ENCODE measurements around the gene DGKH.

DGKH gene

DNA sequence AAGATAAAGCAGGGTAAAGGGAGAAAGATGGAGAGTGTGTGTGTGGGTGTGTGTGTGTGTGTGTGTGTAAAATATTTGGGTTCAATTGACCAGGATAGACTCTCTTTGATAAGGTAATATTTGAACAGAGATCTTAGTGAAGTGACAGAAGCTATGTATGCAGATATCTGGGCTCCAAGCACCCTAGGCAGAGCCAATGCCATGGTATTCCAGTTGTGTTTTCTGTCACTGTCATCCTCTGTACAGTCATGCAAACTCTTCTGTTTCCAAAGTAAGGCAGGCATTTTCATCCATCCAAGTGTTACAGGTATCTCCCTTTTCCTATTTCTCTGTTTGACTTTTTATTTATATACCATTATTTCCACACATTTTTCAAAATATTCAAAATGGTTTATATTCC is 13.5 kb downstream of the DGKH start:
- ChIA-PET POLR2A (no interaction called here), CTCF (interaction anchor here (0.6 to 1.3 kb wide), 3 partner anchors 10 to 117 kb away, joined by 3 read pairs; no protein-coding TSS in a partner anchor)
- H3K36me3 ChIP-seq (ENCODE audit: control insufficient read depth in 4 of 4, insufficient read depth in 4 of 4, low read length in 3 of 4), result peaks cover 0 to 2% (median 0%) of the 10 kb centered on the region in 4 experiments
- H3K27ac ChIP-seq (ENCODE audit: insufficient read depth in 1 of 2, low read depth in 1 of 2, low read length in 2 of 2, poor library complexity in 1 of 2, severe bottlenecking in 2 of 2), result no peak overlapping the region
- no peak for DNase-seq
- no peak overlapping the region for H3K4me3 ChIP-seq (ENCODE audit: control insufficient read depth in 1 of 7, extremely low read depth in 1 of 7, insufficient read depth in 4 of 7, low read depth in 2 of 7, low read length in 6 of 7)
- H3K9me3 ChIP-seq (ENCODE audit: control extremely low read depth in 1 of 5, control insufficient read depth in 4 of 5, insufficient read depth in 2 of 5, low read depth in 1 of 5, low read length in 4 of 5), result peaks cover 0 to 6% (median 0%) of the 10 kb centered on the region in 5 experiments
- no peaks in the 10 kb centered on the region for H3K27me3 ChIP-seq (replicated peaks in 2 of 5; ENCODE audit: control insufficient read depth in 4 of 5, insufficient read depth in 5 of 5, low read length in 4 of 5)
- H3K4me1 ChIP-seq (ENCODE audit: control extremely low read depth in 1 of 4, control insufficient read depth in 4 of 4, insufficient read depth in 4 of 4, low read length in 3 of 4), result no peaks in the 10 kb centered on the region

DNA sequence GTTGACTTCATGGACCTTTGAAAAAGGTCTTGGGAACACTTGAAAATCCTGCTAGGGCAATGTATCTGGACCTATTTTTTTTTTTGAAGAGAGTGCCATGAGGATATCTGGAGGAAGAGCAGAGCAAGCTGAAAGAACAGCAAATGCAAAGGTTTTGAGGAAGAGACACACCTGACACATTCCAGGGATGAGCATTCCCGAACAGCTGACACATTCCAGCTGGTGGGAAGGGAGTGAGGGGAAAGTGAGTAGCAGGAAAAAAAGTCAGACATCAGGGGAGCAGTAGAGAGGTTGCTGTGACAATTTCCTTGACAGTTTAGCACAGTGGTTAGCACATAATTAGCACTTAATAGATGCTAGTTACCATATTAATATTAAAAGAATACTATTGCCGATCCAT is 14.7 kb downstream of the DGKH start:
- no peaks in the 10 kb centered on the region for H3K4me1 ChIP-seq (ENCODE audit: control extremely low read depth in 1 of 4, control insufficient read depth in 4 of 4, insufficient read depth in 4 of 4, low read length in 3 of 4)
- no peak for DNase-seq
- POLR2A ChIA-PET, result no interaction called here
- H3K36me3 ChIP-seq (ENCODE audit: control insufficient read depth in 4 of 4, insufficient read depth in 4 of 4, low read length in 3 of 4), result peaks cover 0 to 2% (median 0%) of the 10 kb centered on the region in 4 experiments
- H3K27ac ChIP-seq (ENCODE audit: insufficient read depth in 1 of 2, low read depth in 1 of 2, low read length in 2 of 2, poor library complexity in 1 of 2, severe bottlenecking in 2 of 2), result no peak overlapping the region
- CTCF ChIA-PET, result interaction anchor here (0.8 to 1.6 kb wide), 3 partner anchors 9 to 45 kb away, joined by 3 to 4 read pairs (median 3); no protein-coding TSS in a partner anchor
- WGBS (ENCODE audit: insufficient coverage), result 100% methylated on average over 1 of the region's 2 CpGs
- no peaks in the 10 kb centered on the region for H3K27me3 ChIP-seq (replicated peaks in 2 of 5; ENCODE audit: control insufficient read depth in 4 of 5, insufficient read depth in 5 of 5, low read length in 4 of 5)
- peaks cover 0 to 6% (median 0%) of the 10 kb centered on the region in 5 experiments for H3K9me3 ChIP-seq (ENCODE audit: control extremely low read depth in 1 of 5, control insufficient read depth in 4 of 5, insufficient read depth in 2 of 5, low read depth in 1 of 5, low read length in 4 of 5)
- H3K4me3 ChIP-seq (ENCODE audit: control insufficient read depth in 1 of 7, extremely low read depth in 1 of 7, insufficient read depth in 4 of 7, low read depth in 2 of 7, low read length in 6 of 7), result no peak overlapping the region

DNA sequence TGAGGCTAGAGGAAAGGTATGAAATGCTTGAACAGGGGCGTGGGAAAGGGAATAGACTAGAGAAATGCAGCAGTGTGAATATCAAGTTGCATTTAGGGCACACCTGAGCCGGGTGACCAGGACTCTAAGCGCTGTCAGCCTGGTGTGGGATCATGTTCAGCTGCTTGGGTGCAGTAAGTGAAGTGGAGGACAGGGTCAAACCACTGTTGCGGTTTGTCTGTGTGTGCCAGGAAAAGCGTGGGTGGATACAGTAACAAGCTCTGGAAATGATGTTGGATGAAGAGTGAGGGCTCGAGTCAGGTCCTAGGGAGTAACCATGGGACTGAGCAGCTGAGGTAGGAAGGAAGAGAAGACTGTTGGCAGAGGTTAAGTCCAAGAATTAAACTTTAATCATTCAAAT is 15.8 kb downstream of the DGKH start:
- no peak for DNase-seq
- Histone ChIP-seq H3K9me3 (ENCODE audit: control extremely low read depth in 1 of 5, control insufficient read depth in 4 of 5, insufficient read depth in 2 of 5, low read depth in 1 of 5, low read length in 4 of 5) (no peaks in the 10 kb centered on the region), H3K4me3 (ENCODE audit: control insufficient read depth in 1 of 7, extremely low read depth in 1 of 7, insufficient read depth in 4 of 7, low read depth in 2 of 7, low read length in 6 of 7) (no peak overlapping the region), H3K36me3 (ENCODE audit: control insufficient read depth in 4 of 4, insufficient read depth in 4 of 4, low read length in 3 of 4) (no peaks in the 10 kb centered on the region), H3K27ac (ENCODE audit: insufficient read depth in 1 of 2, low read depth in 1 of 2, low read length in 2 of 2, poor library complexity in 1 of 2, severe bottlenecking in 2 of 2) (no peak overlapping the region), H3K4me1 (ENCODE audit: control extremely low read depth in 1 of 4, control insufficient read depth in 4 of 4, insufficient read depth in 4 of 4, low read length in 3 of 4) (no peaks in the 10 kb centered on the region), H3K27me3 (replicated peaks in 2 of 5; ENCODE audit: control insufficient read depth in 4 of 5, insufficient read depth in 5 of 5, low read length in 4 of 5) (no peaks in the 10 kb centered on the region)
- 98% methylated on average over 5 of the region's 6 CpGs for WGBS (ENCODE audit: insufficient coverage)
- CTCF ChIA-PET, result no interaction called here
- POLR2A ChIA-PET, result no interaction called here

DNA sequence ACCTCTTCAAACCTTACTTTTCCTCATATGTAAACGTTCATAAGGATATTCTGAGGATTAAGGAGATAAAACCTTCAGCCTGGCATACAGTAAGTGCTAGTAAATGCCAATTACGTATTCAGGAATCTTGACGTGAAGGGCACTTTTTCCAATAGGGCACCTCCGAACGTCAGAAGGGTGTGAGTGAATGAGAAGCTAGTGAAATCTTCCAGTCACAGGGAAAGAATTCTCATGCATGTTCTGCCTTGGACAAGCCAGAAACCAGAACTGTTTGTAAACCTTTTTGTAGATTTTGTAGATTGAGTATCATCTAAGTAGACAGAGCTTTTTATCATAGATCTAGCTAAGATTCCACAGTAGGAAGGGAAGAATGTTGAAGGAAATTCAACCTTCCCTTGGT is 16.5 kb downstream of the DGKH start:
- H3K36me3 ChIP-seq (ENCODE audit: control insufficient read depth in 4 of 4, insufficient read depth in 4 of 4, low read length in 3 of 4), result no peaks in the 10 kb centered on the region
- no peak overlapping the region for H3K27ac ChIP-seq (ENCODE audit: insufficient read depth in 1 of 2, low read depth in 1 of 2, low read length in 2 of 2, poor library complexity in 1 of 2, severe bottlenecking in 2 of 2)
- no peaks in the 10 kb centered on the region for H3K4me1 ChIP-seq (ENCODE audit: control extremely low read depth in 1 of 4, control insufficient read depth in 4 of 4, insufficient read depth in 4 of 4, low read length in 3 of 4)
- POLR2A ChIA-PET, result no interaction called here
- H3K4me3 ChIP-seq (ENCODE audit: control insufficient read depth in 1 of 7, extremely low read depth in 1 of 7, insufficient read depth in 4 of 7, low read depth in 2 of 7, low read length in 6 of 7), result no peak overlapping the region
- H3K9me3 ChIP-seq (ENCODE audit: control extremely low read depth in 1 of 5, control insufficient read depth in 4 of 5, insufficient read depth in 2 of 5, low read depth in 1 of 5, low read length in 4 of 5), result no peaks in the 10 kb centered on the region
- H3K27me3 ChIP-seq (replicated peaks in 2 of 5; ENCODE audit: control insufficient read depth in 4 of 5, insufficient read depth in 5 of 5, low read length in 4 of 5), result no peaks in the 10 kb centered on the region
- 95% methylated on average over 4 of the region's 5 CpGs for WGBS (ENCODE audit: insufficient coverage)
- DNase-seq, result no peak
- CTCF ChIA-PET, result no interaction called here

DNA sequence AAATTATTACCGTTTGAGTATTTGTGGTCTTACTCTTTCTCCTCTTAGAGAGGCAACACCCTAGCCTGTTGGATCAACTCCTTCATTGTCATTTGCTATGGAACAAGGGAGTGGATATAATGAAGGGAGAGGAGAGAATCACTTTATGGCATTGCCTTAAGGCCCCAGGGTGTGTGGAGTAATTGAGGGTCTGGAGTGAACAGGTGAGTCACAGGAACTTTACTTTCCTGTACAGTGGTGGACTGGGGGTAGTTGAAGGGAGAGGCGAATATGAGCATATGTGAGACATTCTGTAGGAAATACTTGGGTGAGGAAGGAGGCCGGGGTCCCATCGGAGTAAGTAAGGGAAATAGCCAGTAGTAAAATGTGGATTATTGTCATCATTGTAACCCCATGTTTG is 17.0 kb downstream of the DGKH start:
- ChIA-PET CTCF (no interaction called here), POLR2A (no interaction called here)
- no peak for DNase-seq
- no peaks in the 10 kb centered on the region for H3K27me3 ChIP-seq (replicated peaks in 2 of 5; ENCODE audit: control insufficient read depth in 4 of 5, insufficient read depth in 5 of 5, low read length in 4 of 5)
- H3K36me3 ChIP-seq (ENCODE audit: control insufficient read depth in 4 of 4, insufficient read depth in 4 of 4, low read length in 3 of 4), result no peaks in the 10 kb centered on the region
- 100% methylated on average over 3 of the region's 4 CpGs for WGBS (ENCODE audit: insufficient coverage)
- no peak overlapping the region for H3K27ac ChIP-seq (ENCODE audit: insufficient read depth in 1 of 2, low read depth in 1 of 2, low read length in 2 of 2, poor library complexity in 1 of 2, severe bottlenecking in 2 of 2)
- no peaks in the 10 kb centered on the region for H3K9me3 ChIP-seq (ENCODE audit: control extremely low read depth in 1 of 5, control insufficient read depth in 4 of 5, insufficient read depth in 2 of 5, low read depth in 1 of 5, low read length in 4 of 5)
- no peaks in the 10 kb centered on the region for H3K4me1 ChIP-seq (ENCODE audit: control extremely low read depth in 1 of 4, control insufficient read depth in 4 of 4, insufficient read depth in 4 of 4, low read length in 3 of 4)
- H3K4me3 ChIP-seq (ENCODE audit: control insufficient read depth in 1 of 7, extremely low read depth in 1 of 7, insufficient read depth in 4 of 7, low read depth in 2 of 7, low read length in 6 of 7), result no peak overlapping the region

DNA sequence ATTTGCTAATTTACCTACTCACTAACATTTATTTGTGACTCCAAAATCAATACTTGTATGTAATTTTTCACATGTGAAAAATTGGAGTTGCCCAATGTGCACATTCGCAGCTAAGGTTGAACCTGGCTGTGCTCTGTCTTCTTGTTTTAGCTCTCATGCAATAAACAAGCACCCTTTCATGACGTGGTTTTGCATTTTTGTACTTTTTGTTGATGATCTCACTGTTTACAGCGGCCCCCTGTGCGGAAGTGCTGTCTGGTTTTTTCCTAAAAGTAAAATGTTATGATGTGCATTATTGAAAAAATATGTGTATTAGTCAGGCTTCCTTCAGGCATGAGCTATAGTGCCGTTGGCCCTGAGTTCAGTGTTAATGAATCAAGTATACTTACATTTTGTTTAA is 18.1 kb downstream of the DGKH start:
- 100% methylated on average over 2 of the region's 5 CpGs for WGBS (ENCODE audit: insufficient coverage)
- no peaks in the 10 kb centered on the region for H3K9me3 ChIP-seq (ENCODE audit: control extremely low read depth in 1 of 5, control insufficient read depth in 4 of 5, insufficient read depth in 2 of 5, low read depth in 1 of 5, low read length in 4 of 5)
- no peaks in the 10 kb centered on the region for H3K36me3 ChIP-seq (ENCODE audit: control insufficient read depth in 4 of 4, insufficient read depth in 4 of 4, low read length in 3 of 4)
- no peak overlapping the region for H3K27ac ChIP-seq (ENCODE audit: insufficient read depth in 1 of 2, low read depth in 1 of 2, low read length in 2 of 2, poor library complexity in 1 of 2, severe bottlenecking in 2 of 2)
- H3K4me1 ChIP-seq (ENCODE audit: control extremely low read depth in 1 of 4, control insufficient read depth in 4 of 4, insufficient read depth in 4 of 4, low read length in 3 of 4), result peaks cover 0 to under 1% (median 0%) of the 10 kb centered on the region in 4 experiments
- H3K4me3 ChIP-seq (ENCODE audit: control insufficient read depth in 1 of 7, extremely low read depth in 1 of 7, insufficient read depth in 4 of 7, low read depth in 2 of 7, low read length in 6 of 7), result no peak overlapping the region
- POLR2A ChIA-PET, result interaction anchor here (0.5 kb wide), 1 partner anchor 476 kb away, joined by 3 read pairs; no protein-coding TSS in a partner anchor
- CTCF ChIA-PET, result interaction anchor here (0.6 kb wide), 1 partner anchor 390 kb away, joined by 3 read pairs; no protein-coding TSS in a partner anchor
- no peak for DNase-seq
- no peaks in the 10 kb centered on the region for H3K27me3 ChIP-seq (replicated peaks in 2 of 5; ENCODE audit: control insufficient read depth in 4 of 5, insufficient read depth in 5 of 5, low read length in 4 of 5)

DNA sequence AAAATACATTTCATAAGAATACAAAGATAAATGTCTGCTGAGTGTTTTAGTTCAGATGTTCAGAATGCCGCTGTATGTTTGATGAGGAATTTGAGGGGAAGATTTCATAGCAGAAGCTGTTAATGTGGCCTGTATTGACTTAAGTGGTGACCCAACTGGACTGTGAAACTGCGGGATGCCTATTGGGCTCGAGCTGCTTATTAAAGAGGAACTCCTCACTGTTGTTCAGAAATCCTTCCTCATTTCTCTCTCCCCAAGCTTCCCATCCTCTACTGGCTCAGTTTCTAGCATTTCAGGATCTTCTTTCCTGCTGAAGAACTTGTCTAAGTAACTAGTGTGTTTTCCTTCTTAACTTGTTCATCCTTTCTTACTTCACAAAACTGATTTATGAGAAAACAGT is 20.4 kb downstream of the DGKH start:
- ChIA-PET POLR2A (no interaction called here), CTCF (no interaction called here)
- H3K4me1 ChIP-seq (ENCODE audit: control extremely low read depth in 1 of 4, control insufficient read depth in 4 of 4, insufficient read depth in 4 of 4, low read length in 3 of 4), result peaks cover 0 to 5% (median 0%) of the 10 kb centered on the region in 4 experiments
- H3K27ac ChIP-seq (ENCODE audit: insufficient read depth in 1 of 2, low read depth in 1 of 2, low read length in 2 of 2, poor library complexity in 1 of 2, severe bottlenecking in 2 of 2), result no peak overlapping the region
- no peaks in the 10 kb centered on the region for H3K9me3 ChIP-seq (ENCODE audit: control extremely low read depth in 1 of 5, control insufficient read depth in 4 of 5, insufficient read depth in 2 of 5, low read depth in 1 of 5, low read length in 4 of 5)
- H3K4me3 ChIP-seq (ENCODE audit: control insufficient read depth in 1 of 7, extremely low read depth in 1 of 7, insufficient read depth in 4 of 7, low read depth in 2 of 7, low read length in 6 of 7), result no peak overlapping the region
- H3K27me3 ChIP-seq (replicated peaks in 2 of 5; ENCODE audit: control insufficient read depth in 4 of 5, insufficient read depth in 5 of 5, low read length in 4 of 5), result no peaks in the 10 kb centered on the region
- WGBS (ENCODE audit: insufficient coverage), result 100% methylated on average over 1 of the region's 3 CpGs
- DNase-seq, result peak in 2 of 3 donors; percentile 19 to 30
- H3K36me3 ChIP-seq (ENCODE audit: control insufficient read depth in 4 of 4, insufficient read depth in 4 of 4, low read length in 3 of 4), result no peaks in the 10 kb centered on the region
